HCT116 (cell line): ENCODE data around the gene ARMH3. TPM values are rescaled to one million over a fixed set of nuclear protein-coding genes. Genes with fewer than 3 reads are reported as not detected.

Source experiments
- ATAC-seq: fragments of 200-7000 bp; cut with Tn5 transposase; 2 replicates; pipeline ENCODE4 v1.9.1; 2020; ENCODE audit warnings: mild to moderate bottlenecking, moderate library complexity
- BruUV-seq: library from RNA; stranded (reverse); fragments of 400-500 nt; replicated peaks from 2 replicates; lab custom pipeline; 2021; lab: Mats Ljungman, UMichigan
- CTCF ChIA-PET: fragments of 300-600 bp; sonication (Branson Sonifier 250); formaldehyde crosslinking; loops from one replicate; lab custom pipeline; 2021; ENCODE audit warnings: antibody characterized with exemption; lab: Charles Lee
- POLR2A ChIA-PET: fragments of 300-600, 350-600 bp; sonication (Branson Sonifier 250); formaldehyde crosslinking; loops from one replicate; lab custom pipeline; 2021; ENCODE audit warnings: antibody characterized with exemption; lab: Charles Lee
- RAD21 ChIA-PET, 2 experiments: fragments of 300-600 bp; sonication (Branson Sonifier 250); formaldehyde crosslinking; loops; one replicate each; lab custom pipeline; 2023; ENCODE audit warnings: low total read pairs in 2 of 2; ENCODE audit not compliant: uncharacterized antibody in 2 of 2, unreplicated experiment in 2 of 2, low non-redundant PET in 1 of 2; lab: Charles Lee
- DNase-seq: peaks from one replicate; pipeline ENCODE4 v3.0.0-alpha.2; 2010; ENCODE audit warnings: low read depth, low spot score
- H2AFZ ChIP-seq: fragments of 200-600 bp; shearing (Covaris generic), sonication (generic); 2 replicates; pipeline ENCODE4 v1.6.1; 2017; ENCODE audit warnings: low read depth, mixed run types, mixed read lengths, antibody characterized with exemption, low read length; ENCODE audit not compliant: poor library complexity, severe bottlenecking
- H3K27ac ChIP-seq: 2 replicates; pipeline ENCODE4 v1.5.1; 2012; ENCODE audit warnings: low read depth, low read length
- H3K27me3 ChIP-seq: fragments of 200-600 bp; sonication (generic); 2 replicates; pipeline ENCODE4 v1.6.1; 2016; ENCODE audit warnings: mixed run types, low read length, mixed read lengths; ENCODE audit not compliant: insufficient read depth
- H3K36me3 ChIP-seq, 2 experiments: fragments of 200-500 bp in 1 of 2; fragments of 200-600 bp in 1 of 2; sonication (Bioruptor generic) in 1 of 2; sonication (generic) in 1 of 2; 2 replicates each; pipeline versions ENCODE4 v1.5.1 to v1.6.1; 2014 to 2016; ENCODE audit warnings: low read length in 2 of 2, inconsistent platforms in 1 of 2, mixed read lengths in 1 of 2, mixed run types in 1 of 2; ENCODE audit not compliant: insufficient read depth in 2 of 2, control insufficient read depth in 1 of 2
- H3K4me1 ChIP-seq, 2 experiments: fragments of 200-600 bp in 1 of 2; sonication (generic) in 1 of 2; 2 replicates each; pipeline versions ENCODE4 v1.5.1 to v1.6.1; 2012 to 2017; ENCODE audit warnings: low read length in 2 of 2, inconsistent platforms in 1 of 2, mild to moderate bottlenecking in 1 of 2, mixed read lengths in 1 of 2, mixed run types in 1 of 2, moderate library complexity in 1 of 2; ENCODE audit not compliant: insufficient read depth in 2 of 2, control insufficient read depth in 1 of 2
- H3K4me2 ChIP-seq: fragments of 200-600 bp; sonication (generic); 2 replicates; pipeline ENCODE4 v1.6.1; 2017; ENCODE audit warnings: mixed run types, low read length, mixed read lengths
- H3K4me3 ChIP-seq, 2 experiments: fragments of 200-600 bp in 1 of 2; sonication (generic) in 1 of 2; replicated peaks in 1 of 2; 2 replicates each; pipeline ENCODE4 v1.5.1; 2011 to 2016; ENCODE audit warnings: low read length in 2 of 2, control low read depth in 1 of 2, low read depth in 1 of 2, mild to moderate bottlenecking in 1 of 2, mixed read lengths in 1 of 2, mixed run types in 1 of 2
- H3K79me2 ChIP-seq: fragments of 200-600 bp; sonication (generic); 2 replicates; pipeline ENCODE4 v1.6.1; 2017; ENCODE audit warnings: mild to moderate bottlenecking, mixed run types, low read length, moderate library complexity, mixed read lengths; ENCODE audit not compliant: insufficient read depth
- H3K9ac ChIP-seq: fragments of 200-600 bp; sonication (generic); 2 replicates; pipeline ENCODE4 v1.6.1; 2016; ENCODE audit warnings: low read length, mixed read lengths
- H3K9me2 ChIP-seq: fragments of 200-600 bp; sonication (generic), shearing (Covaris generic); 2 replicates; pipeline ENCODE4 v1.6.1; 2017; ENCODE audit warnings: mixed run types, mild to moderate bottlenecking, moderate library complexity; ENCODE audit not compliant: insufficient read depth
- H3K9me3 ChIP-seq, 2 experiments: fragments of 200-500 bp in 1 of 2; fragments of 200-600 bp in 1 of 2; sonication (Bioruptor generic) in 1 of 2; sonication (generic) in 1 of 2; 2 replicates each; pipeline ENCODE4 v1.6.1; 2014 to 2017; ENCODE audit warnings: low read length in 2 of 2, mixed read lengths in 2 of 2, inconsistent platforms in 1 of 2, low read depth in 1 of 2, mild to moderate bottlenecking in 1 of 2, mixed run types in 1 of 2, moderate library complexity in 1 of 2; ENCODE audit not compliant: control insufficient read depth in 1 of 2, insufficient read depth in 1 of 2
- H4K20me1 ChIP-seq: fragments of 200-600 bp; sonication (generic), shearing (Covaris generic); 2 replicates; pipeline ENCODE4 v1.6.1; 2017; ENCODE audit warnings: mixed run types, mild to moderate bottlenecking, moderate library complexity; ENCODE audit not compliant: insufficient read depth
- CEBPB ChIP-seq: IDR thresholded peaks from 2 replicates; pipeline ENCODE4 v1.6.1; 2012; ENCODE audit warnings: low read depth
- CTCF ChIP-seq, 3 experiments: fragments of 200-600 bp in 1 of 3; sonication (generic) in 1 of 3; IDR thresholded peaks in 2 of 3; conservative IDR thresholded peaks in 1 of 3; 2 replicates each; pipeline ENCODE4 v1.5.1; 2012 to 2017; ENCODE audit warnings: low read depth in 2 of 3, low read length in 2 of 3, antibody characterized with exemption in 1 of 3, borderline replicate concordance in 1 of 3, control low read depth in 1 of 3, mild to moderate bottlenecking in 1 of 3, mixed read lengths in 1 of 3, mixed run types in 1 of 3, moderate library complexity in 1 of 3; ENCODE audit not compliant: insufficient read depth in 1 of 3
- ELF1 ChIP-seq: IDR thresholded peaks from 2 replicates; pipeline ENCODE4 v1.6.1; 2012; ENCODE audit warnings: low read depth, borderline replicate concordance
- EZH2 ChIP-seq: fragments of 200-600 bp; sonication (generic); IDR thresholded peaks from 2 replicates; pipeline ENCODE4 v1.6.1; 2017; ENCODE audit warnings: antibody characterized with exemption, mixed run types
- EZH2phosphoT487 ChIP-seq: fragments of 200-600 bp; IDR thresholded peaks from 2 replicates; pipeline ENCODE4 v1.6.1; 2018; ENCODE audit warnings: antibody characterized with exemption, borderline replicate concordance
- FOSL1 ChIP-seq: IDR thresholded peaks from 2 replicates; pipeline ENCODE4 v1.6.1; 2012; ENCODE audit warnings: low read depth
- POLR2AphosphoS5 ChIP-seq: IDR thresholded peaks from 2 replicates; pipeline ENCODE4 v1.6.1; 2011; ENCODE audit warnings: mild to moderate bottlenecking, low read depth, low read length, moderate library complexity
- RAD21 ChIP-seq: IDR thresholded peaks from 2 replicates; pipeline ENCODE4 v1.6.1; 2012; ENCODE audit warnings: low read depth, mild to moderate bottlenecking
- SIN3A ChIP-seq: IDR thresholded peaks from 2 replicates; pipeline ENCODE4 v1.6.1; 2012; ENCODE audit warnings: low read depth
- TCF7L2 ChIP-seq: IDR thresholded peaks from 2 replicates; pipeline ENCODE4 v1.7.0; 2011; ENCODE audit warnings: borderline replicate concordance, inconsistent platforms; ENCODE audit not compliant: insufficient read depth, insufficient read length; ENCODE audit errors: extremely low read depth
- YY1 ChIP-seq: IDR thresholded peaks from 2 replicates; pipeline ENCODE4 v1.6.1; 2011; ENCODE audit warnings: low read length, low read depth, moderate library complexity, mild to moderate bottlenecking; ENCODE audit not compliant: insufficient replicate concordance; ENCODE audit errors: extremely low read depth
- ZFX ChIP-seq: fragments of 450-650 bp; IDR thresholded peaks from 2 replicates; pipeline ENCODE4 v1.6.1; 2017
- intact Hi-C: fragments of 100-400 bp; cut with micrococcal nuclease; formaldehyde crosslinking; loops from 2 replicates; pipeline ENCODE4 v1.10.0; 2022
- total RNA-seq: library from RNA; stranded (reverse); gene quantifications from one replicate; pipeline ENCODE4 v1.2.1, GENCODE V29; 2021; ENCODE audit not compliant: unreplicated experiment
- TF ChIP-seq, protein P1 (sequence below): IDR thresholded peaks from 2 replicates; pipeline ENCODE4 v1.6.1; 2012

ARMH3 gene
- total RNA-seq, 1 experiment from 2014 or later = 30.4 TPM

DNA sequence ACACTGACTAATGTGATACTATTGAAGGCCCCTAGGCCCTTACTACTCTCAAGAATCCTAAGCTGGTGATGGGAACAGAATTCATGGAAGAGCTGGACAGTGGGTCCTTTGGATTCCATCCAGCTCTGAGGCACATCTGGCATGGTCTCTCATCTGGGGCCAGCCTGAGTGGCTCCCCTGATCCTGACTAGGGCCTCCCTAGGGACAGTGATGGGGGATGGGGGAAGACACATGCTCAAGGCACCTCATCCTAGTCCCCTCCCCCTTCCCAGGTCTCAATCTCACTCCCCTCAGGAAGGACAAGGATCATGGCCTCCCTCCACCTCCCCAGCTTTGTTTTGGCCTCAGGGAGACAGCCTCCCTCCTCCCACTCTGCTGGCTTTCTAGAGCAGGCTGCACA is 214.1 kb downstream of the ARMH3 start:
- Histone ChIP-seq H4K20me1 (no peaks in the 10 kb centered on the region), H2AFZ (no peak overlapping the region), H3K27me3 (no peaks in the 10 kb centered on the region), H3K4me2 (no peak overlapping the region), H3K79me2 (no peaks in the 10 kb centered on the region), H3K27ac (no peak overlapping the region), H3K9me2 (no peaks in the 10 kb centered on the region), H3K9ac (no peak overlapping the region), H3K4me3 (no peak overlapping the region), H3K36me3 (no peaks in the 10 kb centered on the region), H3K9me3 (no peaks in the 10 kb centered on the region), H3K4me1 (peaks cover 10 to 26% of the 10 kb centered on the region in 2 experiments)
- BruUV-seq = no TSS peak
- ChIA-PET CTCF (interaction anchor here (1.2 to 5.9 kb wide), 20 partner anchors 9 to 260 kb away, joined by 3 to 267 read pairs (median 12); partner anchors contain the start of gene ARMH3), POLR2A (interaction anchor here (3.0 kb wide), 1 partner anchor 168 kb away, joined by 21 read pairs; no protein-coding TSS in a partner anchor), RAD21 (interaction anchor here (3.2 to 3.6 kb wide), 2 partner anchors 168 kb away, joined by 37 to 50 read pairs; no protein-coding TSS in a partner anchor)
- no peak for DNase-seq
- no peak for ATAC-seq
- TF ChIP-seq RAD21 (no peak), YY1 (no peak), EZH2phosphoT487 (no peak)
- intact Hi-C loops = loop anchor here (5.0 kb wide), 1 partner anchor 630 kb away; no protein-coding TSS in a partner anchor

DNA sequence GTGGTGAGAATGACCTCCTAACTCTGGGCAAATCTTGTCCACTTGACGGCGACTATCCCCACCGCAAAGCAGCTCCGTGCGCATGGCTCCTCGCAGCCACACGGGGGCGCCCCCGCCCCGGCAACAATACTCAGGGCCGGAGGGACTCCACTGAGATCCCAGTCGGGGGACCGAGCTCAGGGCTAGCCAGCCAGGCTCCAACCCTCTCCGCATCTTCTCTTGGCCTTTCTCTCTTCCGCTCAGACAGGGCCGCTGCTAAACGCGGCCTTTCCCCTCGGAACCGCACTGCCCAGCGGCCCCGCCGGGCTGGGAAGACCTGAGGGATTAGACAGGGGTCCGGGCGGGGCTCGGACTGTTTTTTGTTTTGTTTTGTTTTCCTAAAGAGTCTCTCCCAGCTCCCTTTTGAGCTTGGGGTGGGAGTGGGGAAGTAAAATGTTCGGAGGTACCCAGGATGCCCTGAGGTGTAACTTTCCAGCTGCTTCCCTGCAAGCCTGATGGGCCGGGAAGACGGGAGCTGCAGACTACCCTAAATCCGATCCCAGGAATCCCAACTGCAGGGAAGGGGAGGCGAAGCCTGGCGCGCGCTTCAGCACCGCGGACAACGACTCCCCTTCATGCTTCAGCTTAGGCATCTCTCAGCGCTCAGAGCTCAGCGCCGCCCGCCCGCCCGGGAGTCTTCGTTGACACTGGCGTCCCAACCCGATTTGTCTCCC is 215.1 kb downstream of the ARMH3 start:
- POLR2A ChIA-PET = interaction anchor here (0.9 to 3.0 kb wide), 5 partner anchors 22 to 238 kb away, joined by 3 to 21 read pairs (median 3); partner anchors contain the start of genes ARMH3 and OGA
- no TSS peak for BruUV-seq
- H3K27ac ChIP-seq = peak overlapping the region; percentile 4
- H3K79me2 ChIP-seq = no peaks in the 10 kb centered on the region
- peak overlapping the region; percentile 69; the same call in 1 of the 2 replicates for H3K9ac ChIP-seq
- no peaks in the 10 kb centered on the region for H3K9me3 ChIP-seq
- peak overlapping the region; percentile 48 to 60 for H3K4me3 ChIP-seq
- CTCF ChIA-PET = interaction anchor here (0.6 to 5.9 kb wide), 57 partner anchors 8 to 798 kb away, joined by 3 to 267 read pairs (median 6); partner anchors contain the start of genes ARMH3, HPS6, NOLC1 and OGA
- H4K20me1 ChIP-seq = no peaks in the 10 kb centered on the region
- peak; percentile 73 for ATAC-seq
- no peaks in the 10 kb centered on the region for H3K36me3 ChIP-seq
- peak; percentile 72 for DNase-seq
- H3K4me2 ChIP-seq = peak overlapping the region; percentile 95
- intact Hi-C loops = loop anchor here (1.0 to 5.0 kb wide), 3 partner anchors 169 to 629 kb away; no protein-coding TSS in a partner anchor
- no peak overlapping the region for H2AFZ ChIP-seq
- no peaks in the 10 kb centered on the region for H3K27me3 ChIP-seq
- H3K4me1 ChIP-seq = peaks cover 14 to 32% of the 10 kb centered on the region in 2 experiments
- RAD21 ChIA-PET = interaction anchor here (0.6 to 3.6 kb wide), 7 partner anchors 167 to 232 kb away, joined by 3 to 50 read pairs (median 7); partner anchors contain the start of gene HPS6 (in 1 of the 2)
- H3K9me2 ChIP-seq = no peaks in the 10 kb centered on the region
- TF ChIP-seq EZH2 (no peak), EZH2phosphoT487 (no peak), CEBPB (no peak), ZFX (no peak), SIN3A (no peak), TCF7L2 (no peak), POLR2AphosphoS5 (peak; percentile 38; the same call in 1 of the 2 replicates), FOSL1 (no peak), CTCF (IDR thresholded peaks at IDR 0.05 in 2 of 3, conservative IDR thresholded peaks at IDR 0.05 in 1 of 3; ENCODE audit: borderline replicate concordance in 1 of 3, insufficient read depth in 1 of 3, low read depth in 2 of 3, low read length in 2 of 3) (peak in 2 of 3 experiments; percentile 100; a peak in 4 of 6 replicates), ELF1 (no peak)
- TF ChIP-seq, protein P1, sequence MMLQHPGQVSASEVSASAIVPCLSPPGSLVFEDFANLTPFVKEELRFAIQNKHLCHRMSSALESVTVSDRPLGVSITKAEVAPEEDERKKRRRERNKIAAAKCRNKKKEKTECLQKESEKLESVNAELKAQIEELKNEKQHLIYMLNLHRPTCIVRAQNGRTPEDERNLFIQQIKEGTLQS = no peak
